Measurements from ENCODE around the gene GIGYF2.

GIGYF2 gene

GRCh38 chr2:232870018-232870765 lies 173.1 kb downstream of the GIGYF2 start, which contains the start of gene SNORC:
Gene SNORC (plus strand): TSS chr2:232870264. CDS start chr2:232870342, 78 bp downstream.
- DNase-seq: no peak

DNA sequence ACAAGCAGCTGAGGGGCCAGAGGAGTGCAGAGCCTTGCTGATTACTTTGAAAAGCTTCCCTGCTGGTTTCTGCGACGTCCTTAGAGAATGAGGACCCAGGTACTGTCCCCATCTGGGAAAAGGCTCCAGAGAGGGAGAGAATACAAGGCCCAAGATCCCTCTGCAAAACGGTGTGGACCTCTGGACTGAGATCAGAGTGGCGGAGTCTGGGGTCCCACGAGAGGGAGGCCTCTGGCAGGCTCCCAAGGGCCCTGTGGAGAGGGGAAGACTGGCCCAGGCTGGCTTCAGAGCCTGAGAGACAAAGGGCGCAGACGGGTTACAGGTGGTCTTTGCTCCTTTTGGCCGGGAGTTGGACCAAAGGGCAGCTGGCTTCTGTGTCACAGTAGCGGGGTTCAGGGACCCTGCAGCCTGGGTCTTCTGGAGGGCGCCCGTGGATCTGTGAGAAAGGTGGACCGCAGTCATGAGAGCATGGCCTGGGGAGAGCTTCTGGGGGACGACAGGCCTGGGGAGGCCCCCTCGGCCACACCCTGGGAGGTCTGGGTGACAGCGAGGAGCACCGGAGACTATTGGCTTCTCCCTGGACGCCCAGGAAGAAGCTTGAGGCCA lies 173.7 kb downstream of the GIGYF2 start:
- no peak for DNase-seq

DNA sequence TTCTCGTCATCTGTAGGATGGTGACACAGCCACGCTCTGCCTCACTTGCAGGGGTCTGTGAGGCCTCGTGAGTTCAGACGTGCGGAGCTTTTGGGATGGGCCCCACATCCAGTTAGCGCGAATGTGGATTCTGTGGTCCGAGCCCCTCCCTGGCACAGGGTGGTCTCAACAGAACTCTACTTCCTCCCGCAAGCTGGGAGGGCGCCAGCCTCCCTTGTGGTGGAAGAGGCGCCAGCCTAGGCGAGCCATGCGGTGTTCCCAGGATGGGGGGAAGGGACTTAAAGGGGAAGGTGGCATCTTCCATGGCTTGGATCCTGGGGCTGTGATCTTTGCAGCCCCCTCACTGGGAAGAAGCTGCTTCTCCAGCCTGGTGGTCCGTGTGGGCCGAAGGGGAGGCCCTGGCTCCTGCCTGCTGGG lies 174.3 kb downstream of the GIGYF2 start:
- no peak for DNase-seq

- DNase-seq: no peak
Observed at GRCh38 chr2:232871835-232872736, 175.0 kb downstream of the GIGYF2 start.

- no peak for DNase-seq
Observed at GRCh38 chr2:232872826-232873225, 175.7 kb downstream of the GIGYF2 start.

- no peak for DNase-seq
Observed at GRCh38 chr2:232873292-232873908, 176.3 kb downstream of the GIGYF2 start.

DNA sequence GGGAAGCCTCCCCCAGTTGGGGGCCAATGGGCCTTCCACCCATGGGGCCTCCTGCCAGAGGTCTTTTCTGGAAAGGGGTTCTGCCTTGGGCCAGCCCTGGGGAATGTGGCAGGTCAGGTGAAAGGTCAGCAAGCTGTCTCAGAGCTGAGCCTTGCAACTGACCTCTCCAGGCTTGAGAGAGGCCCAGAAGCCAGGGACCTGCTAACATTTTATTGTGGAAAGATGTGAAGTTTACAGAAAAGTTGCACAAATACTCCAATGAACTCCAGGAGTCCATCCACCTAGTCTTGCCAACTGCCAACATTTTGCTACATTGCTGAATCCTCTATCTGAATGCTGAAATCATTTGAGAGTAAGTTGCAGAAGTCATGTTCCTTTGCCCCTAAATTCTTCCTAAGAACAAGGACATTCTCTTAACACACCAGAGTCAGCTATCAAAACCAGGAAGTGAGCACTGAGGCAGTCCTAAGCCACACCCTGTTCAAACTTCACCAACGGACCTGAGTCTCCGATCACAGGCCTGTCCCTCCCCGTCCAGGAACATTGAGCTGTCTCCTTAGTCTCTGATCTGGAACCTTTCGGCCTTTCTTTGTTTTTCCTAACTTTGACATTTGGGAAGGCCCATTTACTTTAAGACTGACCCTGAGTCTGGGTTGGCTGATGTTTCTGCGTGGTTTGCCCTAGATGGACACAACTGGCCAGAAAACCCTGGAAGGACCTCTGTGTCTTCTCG lies 176.9 kb downstream of the GIGYF2 start:
- DNase-seq: no peak

DNA sequence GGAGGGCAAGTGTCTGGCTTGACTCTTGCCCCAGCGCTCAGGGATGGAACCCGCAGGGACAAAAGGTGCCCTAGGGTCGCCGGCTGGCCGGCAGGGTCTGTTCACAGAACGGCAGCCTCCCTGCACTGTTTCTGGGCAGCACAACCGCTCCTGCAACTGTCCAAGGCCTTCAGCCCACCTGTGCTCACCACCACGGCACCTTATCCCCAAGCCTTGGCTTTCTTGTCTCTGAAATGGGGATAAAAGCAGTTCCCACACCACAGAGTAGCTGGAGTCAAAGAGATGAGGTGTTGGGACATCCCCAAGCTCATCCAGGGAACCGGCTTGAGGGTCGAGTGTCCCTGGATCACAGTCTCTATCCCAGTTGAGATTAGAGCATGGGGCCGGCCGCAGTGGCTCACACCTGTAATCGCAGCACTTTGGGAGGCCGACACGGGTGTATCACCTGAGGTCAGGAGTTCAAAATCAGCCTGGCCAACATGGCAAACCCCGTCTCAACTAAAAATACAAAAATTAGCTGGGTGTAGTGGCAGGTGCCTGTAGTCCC lies 177.6 kb downstream of the GIGYF2 start:
- DNase-seq: no peak

DNA sequence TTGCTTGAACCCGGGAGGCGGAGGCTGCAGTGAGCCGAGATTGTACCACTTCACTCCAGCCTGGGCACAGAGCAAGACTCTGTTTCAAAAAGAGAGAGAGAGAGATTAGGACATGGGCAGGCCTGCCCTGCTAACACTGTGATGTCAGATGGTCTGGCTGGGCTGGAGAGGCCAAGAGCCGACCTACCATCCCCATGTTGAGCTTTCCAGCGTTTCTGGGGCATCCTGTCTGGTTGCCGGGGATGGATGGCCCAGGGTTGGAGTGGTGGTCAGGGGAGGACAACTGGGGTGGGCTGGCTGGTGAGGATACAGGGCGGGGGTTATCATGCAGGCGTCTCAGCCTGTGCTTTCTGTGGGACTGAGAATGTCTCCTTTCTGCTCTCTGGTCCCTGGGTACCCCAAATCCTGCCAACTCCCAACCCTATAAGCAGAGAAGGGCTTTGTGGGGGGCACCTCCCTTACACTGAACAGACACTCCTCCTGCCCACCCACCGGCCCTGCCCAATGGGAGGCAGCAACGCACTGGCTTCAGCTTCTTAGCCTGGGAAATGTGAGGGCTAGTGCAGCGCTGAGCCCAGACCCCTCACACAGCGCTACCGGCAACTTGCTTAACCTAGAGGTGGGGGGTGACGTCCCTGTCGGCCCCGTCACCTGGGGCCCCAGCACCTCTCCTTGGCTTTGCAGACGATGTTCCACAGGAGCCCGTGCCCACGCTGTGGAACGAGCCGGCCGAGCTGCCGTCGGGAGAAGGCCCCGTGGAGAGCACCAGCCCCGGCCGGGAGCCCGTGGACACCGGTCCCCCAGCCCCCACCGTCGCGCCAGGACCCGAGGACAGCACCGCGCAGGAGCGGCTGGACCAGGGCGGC lies 178.4 kb downstream of the GIGYF2 start:
- DNase-seq: no peak

DNA sequence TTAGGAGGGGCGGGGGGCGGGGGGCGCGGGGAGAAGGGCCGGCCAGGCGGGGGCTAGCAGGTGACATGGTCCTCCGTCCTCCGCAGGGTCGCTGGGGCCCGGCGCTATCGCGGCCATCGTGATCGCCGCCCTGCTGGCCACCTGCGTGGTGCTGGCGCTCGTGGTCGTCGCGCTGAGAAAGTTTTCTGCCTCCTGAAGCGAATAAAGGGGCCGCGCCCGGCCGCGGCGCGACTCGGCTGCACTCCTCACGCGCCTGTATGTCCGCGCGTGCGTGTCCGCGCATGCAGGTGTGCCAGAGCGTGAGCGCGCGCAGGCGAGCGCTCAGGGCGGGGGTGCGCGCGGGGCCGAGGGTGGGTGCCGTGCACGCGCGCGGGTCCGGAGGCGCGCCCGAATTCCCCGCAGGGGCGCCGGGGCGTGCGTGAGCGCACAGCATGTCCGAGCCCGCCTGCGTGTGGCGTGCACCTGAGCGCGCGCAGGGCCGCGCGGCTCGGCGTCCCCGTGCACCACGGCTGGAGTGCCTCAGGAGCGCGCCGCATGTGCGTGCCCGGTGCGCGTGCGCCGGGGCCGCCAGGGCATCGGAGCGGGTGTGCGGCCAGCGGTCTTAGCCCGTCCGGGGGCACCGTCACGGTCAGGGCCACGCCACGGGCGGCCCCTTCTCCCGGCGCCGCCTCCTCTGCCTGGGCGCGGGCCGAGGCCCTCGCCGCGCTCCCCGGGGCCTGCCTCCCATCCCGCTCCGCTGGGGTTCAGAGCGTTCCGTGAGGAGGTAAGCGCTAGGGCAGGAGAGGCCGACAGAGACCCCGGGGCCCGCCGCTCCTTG lies 179.2 kb downstream of the GIGYF2 start:
- no peak for DNase-seq

DNA sequence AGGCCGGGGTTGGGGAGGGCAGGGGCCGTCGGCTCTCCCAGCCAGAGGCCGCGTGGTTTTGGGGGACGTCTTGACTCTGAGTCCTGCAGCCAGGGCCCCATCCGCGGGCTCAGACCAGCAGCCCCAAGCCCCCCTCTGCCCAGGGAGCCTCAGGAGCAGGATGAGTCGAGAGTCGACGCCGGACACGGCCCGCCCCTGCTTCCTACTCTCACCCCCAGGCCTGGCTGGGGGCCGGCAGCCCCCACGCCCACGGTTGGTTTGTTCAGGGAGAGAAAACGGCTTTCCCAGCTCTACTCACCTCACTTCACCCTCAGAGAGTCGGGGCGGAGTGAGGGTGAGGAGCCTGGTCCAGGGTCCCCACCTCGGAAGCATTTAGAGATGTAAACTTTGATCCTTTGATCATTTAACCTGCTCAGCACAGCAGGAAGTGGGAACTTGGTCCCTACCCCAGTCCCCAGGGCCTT lies 179.9 kb downstream of the GIGYF2 start:
- no peak for DNase-seq

GRCh38 chr2:232877940-232878511 lies 180.9 kb downstream of the GIGYF2 start:
- DNase-seq: no peak

- no peak for DNase-seq
Observed at GRCh38 chr2:232878855-232879617, 181.9 kb downstream of the GIGYF2 start.

DNA sequence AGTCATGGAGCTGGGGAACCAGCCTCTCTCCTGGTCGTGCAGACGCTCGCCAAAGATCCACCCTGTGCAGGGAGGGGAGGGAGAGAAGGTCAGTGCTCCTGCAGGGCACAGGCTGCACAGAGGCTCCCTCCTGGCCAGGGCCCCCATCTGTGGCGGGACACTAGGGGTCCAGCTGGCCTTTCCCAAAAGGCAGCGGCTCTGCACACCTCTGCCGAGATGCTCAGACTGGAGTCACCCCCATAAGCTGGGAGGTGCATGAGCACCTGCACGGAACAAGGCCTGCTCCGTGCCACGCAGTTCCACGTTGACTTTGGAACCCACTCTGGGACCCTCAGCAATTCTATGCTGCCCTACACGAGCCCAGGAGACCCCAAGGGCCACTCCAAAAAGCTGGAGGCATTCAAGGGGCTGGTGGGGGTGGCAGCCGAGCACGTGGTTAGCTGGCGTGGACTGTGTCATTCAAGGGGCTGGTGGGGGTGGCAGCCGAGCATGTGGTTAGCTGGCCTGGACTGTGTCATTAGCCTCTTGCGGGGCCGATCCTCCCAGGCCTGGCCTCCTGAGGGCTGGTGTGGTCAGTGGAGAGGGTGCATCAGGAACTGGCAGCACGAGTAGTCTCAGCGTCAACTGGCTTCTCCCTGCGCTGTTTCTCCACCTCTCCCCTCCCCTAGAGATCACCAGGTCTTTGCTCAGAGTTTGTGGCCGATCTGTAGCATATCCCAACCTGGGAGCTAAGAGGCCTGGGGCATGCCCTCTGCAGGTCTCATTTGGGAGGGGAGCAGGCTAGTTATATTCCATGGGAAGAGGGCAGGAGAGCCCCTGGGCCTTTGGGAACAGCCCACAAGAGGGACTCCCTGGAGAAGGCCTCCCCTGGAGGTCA lies 182.7 kb downstream of the GIGYF2 start:
- DNase-seq: no peak

GRCh38 chr2:232880764-232881351 lies 183.7 kb downstream of the GIGYF2 start:
- no peak for DNase-seq

- no peak for DNase-seq
Observed at GRCh38 chr2:232882085-232882484, 185.0 kb downstream of the GIGYF2 start.

- DNase-seq: no peak
Observed at GRCh38 chr2:232882505-232883115, 185.5 kb downstream of the GIGYF2 start.
